IPS-NIHi11 (cell line): ENCODE measurements around the gene TAS1R3.

Experiments used
- DNase-seq: peaks from one replicate; pipeline ENCODE4 v3.0.0; 2012; ENCODE audit warnings: mixed read lengths, low spot score

TAS1R3 gene

GRCh38 chr1:1324084-1324523 lies 7.0 kb upstream of the TAS1R3 start:
- DNase-seq, result peak; percentile 53

DNA sequence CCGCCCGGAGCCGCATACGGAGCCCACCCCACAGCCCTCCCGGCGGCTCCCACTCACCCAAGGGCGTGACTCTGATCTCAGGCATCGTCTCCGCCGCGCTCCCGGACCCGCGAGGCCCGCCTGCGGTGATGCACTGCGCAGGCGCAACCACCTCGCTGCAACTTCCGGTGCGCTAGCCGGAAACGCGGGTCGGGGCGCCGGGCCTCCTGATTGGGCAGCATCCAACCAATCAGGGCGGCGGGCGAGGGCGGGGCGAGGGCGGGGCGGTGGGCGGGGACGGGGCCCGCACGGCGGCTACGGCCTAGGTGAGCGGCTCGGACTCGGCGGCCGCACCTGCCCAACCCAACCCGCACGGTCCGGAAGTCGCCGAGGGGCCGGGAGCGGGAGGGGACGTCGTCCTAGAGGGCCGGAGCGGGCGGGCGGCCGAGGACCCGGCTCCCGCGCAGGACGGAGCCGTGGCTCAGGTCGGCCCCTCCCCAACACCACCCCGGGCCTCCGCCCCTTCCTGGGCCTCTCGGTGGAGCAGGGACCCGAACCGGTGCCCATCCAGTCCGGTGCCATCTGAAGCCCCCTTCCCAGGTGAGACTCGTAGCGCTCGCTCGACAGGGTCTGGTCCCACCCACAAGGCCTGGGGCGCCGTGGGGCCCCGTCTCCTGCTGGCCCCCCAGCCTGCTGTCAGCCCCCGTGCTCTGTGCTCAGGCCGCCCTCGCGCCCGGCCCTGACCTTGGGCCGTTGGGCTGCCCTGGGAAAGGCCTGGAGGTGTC lies 6.4 kb upstream of the TAS1R3 start, which contains the start of the genes CPTP and INTS11:
CPTP (plus strand) TSS at position 279 of the 764 bp plus-strand sequence. CDS start 2,109 bp downstream, outside the sequence.
INTS11 (minus strand) TSS at position 137 of the 764 bp plus-strand sequence; CDS start at position 85, 52 bp downstream.
- peak; percentile 99 for DNase-seq

DNA sequence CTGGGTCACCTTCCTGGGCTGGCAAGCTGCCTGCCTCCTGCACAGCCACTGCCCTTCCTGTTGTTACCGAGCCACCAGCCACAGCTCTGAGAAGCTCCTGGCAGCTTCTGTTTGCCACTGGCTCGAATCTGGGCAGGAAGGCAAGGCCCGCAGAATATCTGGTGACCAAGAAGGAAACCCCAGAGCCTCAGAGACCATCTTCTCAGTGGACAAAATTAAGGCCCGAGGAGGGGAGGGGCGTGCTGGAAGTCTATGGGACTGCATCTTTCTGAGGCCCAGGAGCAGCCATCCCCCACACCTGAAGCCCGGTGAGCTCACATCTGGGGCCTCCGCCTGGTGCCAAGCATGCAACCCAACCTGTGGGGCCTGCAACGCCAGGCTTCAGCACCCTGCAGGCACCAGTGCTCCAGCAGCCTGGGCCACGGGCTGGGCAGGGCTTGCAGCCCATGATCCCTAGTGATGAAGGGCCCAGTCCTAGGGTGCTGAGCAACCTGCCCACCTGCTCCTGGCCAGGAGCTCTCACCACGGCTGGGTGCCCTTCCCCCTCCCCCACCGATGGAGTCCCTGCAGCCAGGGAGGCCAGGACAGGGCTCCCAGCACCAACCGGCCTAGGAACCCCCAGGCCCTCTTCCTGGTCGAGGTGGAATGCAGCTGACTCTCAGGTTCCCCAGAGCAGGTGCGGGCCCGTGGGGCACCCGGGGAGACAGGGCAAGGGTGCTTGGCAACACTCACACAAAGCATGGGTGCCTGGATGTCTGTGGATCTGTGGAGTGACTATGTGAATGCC lies 5.6 kb upstream of the TAS1R3 start:
- DNase-seq, result no peak

DNA sequence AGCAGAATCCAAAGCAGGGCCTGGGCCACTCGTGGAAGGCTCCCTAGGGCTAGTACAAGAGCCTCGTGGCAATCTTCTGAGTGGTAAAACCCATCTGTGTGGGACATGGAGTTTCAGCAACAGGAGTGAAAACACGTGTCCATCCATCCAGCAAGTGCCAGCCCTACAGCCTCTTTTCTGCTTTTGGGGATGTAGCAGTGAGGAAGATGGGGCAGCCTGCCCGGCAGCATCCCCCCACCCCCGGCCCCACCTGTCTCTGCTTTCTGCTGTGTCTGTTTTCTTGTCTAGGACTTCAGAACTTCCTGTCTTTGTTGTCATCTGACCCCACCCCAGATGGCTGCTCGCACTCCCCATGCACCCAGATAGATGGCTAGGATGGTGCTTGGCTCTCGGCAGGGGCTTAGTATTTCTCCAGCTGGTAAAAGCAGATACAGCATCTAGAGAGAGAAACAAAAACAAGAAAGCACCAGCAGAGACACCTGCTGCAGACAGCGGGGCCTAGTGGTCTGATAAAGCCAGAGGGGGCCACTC lies 4.9 kb upstream of the TAS1R3 start:
- no peak for DNase-seq

GRCh38 chr1:1327291-1327690 lies 3.8 kb upstream of the TAS1R3 start:
- DNase-seq, result no peak

DNA sequence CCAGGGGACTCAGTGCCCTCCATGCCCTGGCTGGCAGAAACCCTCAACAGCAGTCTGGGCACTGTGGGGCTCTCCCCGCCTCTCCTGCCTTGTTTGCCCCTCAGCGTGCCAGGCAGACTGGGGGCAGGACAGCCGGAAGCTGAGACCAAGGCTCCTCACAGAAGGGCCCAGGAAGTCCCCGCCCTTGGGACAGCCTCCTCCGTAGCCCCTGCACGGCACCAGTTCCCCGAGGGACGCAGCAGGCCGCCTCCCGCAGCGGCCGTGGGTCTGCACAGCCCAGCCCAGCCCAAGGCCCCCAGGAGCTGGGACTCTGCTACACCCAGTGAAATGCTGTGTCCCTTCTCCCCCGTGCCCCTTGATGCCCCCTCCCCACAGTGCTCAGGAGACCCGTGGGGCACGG lies 2.8 kb upstream of the TAS1R3 start:
- DNase-seq, result no peak

DNA sequence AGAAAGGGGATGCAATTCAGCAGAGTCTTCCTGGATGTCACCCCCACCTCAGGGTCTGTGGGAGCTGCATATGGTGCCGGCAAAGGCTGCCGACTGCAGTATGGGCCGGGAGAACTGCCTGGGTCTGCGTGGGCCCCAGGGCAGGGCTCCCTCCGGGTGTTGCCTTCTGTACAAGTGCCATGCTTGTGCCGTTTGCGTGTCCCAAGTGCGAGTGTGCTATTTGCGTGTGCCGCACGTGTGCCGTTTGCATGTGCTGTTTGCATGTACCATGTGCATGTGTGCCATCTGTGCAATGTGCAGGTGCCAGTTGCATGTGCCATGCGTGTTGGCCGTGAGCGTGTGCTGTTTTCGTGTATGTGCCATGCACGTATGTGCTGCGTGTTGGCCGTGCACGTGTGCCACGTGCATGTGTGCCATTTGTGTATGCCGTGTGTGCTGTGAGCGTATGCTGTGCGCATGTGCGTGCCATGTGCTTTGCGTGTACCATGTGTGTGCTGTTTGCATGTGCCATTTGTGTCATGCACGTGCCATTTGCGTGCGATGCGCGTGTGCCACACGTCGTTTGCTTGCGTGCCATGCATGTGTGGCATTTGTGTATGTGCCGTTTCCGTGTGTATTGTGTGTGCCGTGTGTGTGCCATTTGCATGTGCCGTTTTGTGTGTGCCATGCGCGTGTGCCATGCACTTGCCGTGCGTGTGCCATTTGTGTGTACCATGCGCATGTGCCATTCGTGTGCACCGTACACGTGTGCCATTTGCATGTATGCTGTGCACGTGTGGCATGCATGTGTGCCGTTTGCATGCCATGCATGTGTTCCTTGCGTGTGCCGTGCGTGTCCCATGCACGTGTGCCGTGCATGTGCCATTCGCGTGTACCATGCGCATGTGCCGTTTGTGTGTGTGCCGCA lies 1.5 kb upstream of the TAS1R3 start:
- no peak for DNase-seq

- no peak for DNase-seq
Measured at GRCh38 chr1:1330366-1331067, 563 bp upstream of the TAS1R3 start.

- no peak for DNase-seq
Measured at GRCh38 chr1:1332031-1332755, 1.1 kb downstream of the TAS1R3 start.

GRCh38 chr1:1332774-1333480 lies 1.8 kb downstream of the TAS1R3 start:
- DNase-seq, result no peak

DNA sequence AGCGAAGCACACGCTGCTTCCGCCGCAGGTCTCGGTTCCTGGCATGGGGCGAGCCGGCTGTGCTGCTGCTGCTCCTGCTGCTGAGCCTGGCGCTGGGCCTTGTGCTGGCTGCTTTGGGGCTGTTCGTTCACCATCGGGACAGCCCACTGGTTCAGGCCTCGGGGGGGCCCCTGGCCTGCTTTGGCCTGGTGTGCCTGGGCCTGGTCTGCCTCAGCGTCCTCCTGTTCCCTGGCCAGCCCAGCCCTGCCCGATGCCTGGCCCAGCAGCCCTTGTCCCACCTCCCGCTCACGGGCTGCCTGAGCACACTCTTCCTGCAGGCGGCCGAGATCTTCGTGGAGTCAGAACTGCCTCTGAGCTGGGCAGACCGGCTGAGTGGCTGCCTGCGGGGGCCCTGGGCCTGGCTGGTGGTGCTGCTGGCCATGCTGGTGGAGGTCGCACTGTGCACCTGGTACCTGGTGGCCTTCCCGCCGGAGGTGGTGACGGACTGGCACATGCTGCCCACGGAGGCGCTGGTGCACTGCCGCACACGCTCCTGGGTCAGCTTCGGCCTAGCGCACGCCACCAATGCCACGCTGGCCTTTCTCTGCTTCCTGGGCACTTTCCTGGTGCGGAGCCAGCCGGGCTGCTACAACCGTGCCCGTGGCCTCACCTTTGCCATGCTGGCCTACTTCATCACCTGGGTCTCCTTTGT lies 2.6 kb downstream of the TAS1R3 start:
- no peak for DNase-seq

- peak; percentile 96 for DNase-seq
Measured at GRCh38 chr1:1334835-1335234, 3.8 kb downstream of the TAS1R3 start.

DNA sequence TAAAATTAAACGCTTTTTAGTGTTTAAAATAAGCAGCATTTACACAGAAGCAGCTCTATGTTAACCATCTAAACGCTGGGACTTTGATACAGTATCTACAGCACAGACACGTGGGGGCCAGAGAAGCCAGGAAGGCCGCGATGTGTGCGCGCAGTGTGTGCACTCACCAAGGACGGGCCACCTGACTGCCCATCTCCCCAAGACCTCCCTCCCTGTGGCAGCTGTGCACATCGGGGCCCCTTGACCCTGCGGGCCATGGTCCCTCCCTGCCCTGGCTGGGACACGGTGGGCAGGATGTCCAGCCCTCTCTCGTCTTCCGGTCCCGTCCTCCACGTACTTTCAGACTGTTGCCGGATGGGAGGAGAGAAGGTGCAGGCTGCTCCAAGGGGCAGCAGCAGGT lies 4.2 kb downstream of the TAS1R3 start:
- no peak for DNase-seq

DNA sequence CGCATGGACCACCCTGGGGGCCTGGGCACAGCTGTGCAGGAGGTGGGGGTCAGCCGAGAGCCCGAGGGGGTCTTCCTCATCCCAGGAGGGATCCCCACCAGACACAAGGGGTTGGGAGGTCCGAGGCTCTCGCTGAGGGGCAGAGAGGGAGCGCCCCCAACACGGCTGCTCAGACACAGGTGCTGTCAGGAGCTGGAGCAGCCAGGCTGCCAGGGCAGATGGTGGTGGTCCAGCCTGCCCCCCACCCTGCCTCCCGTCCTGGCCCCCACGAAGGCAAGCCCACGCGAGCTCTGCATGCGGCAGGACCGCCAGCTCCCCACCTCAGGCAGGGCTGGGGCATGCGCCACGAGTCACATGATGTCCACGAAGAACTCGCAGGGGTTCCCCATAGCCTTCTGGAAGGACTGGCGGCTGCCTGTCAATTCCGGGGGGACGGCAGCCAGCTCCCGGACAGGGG lies 4.7 kb downstream of the TAS1R3 start:
- DNase-seq, result no peak

DNA sequence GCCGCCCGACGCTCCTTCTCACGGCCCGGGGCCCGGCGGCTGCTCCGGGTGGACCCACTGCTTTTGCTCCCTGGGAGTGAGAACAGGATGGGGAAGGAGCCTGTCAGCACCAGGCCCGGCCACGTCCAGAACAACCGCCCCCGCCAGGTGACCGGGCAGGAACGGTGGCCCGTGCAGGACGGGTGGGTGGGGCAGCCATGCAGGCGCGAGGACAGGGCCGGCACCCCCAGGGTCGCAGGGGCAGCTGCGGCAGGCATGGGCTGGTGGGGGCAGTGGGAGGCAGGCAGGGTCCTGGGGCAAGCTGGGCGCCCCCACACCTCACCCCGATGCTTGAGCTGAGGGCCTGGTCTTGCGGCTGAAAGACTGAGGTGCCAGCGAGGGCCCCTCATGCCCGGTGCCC lies 5.4 kb downstream of the TAS1R3 start:
- DNase-seq, result no peak

- DNase-seq, result no peak
Measured at GRCh38 chr1:1336931-1337792, 6.1 kb downstream of the TAS1R3 start.

DNA sequence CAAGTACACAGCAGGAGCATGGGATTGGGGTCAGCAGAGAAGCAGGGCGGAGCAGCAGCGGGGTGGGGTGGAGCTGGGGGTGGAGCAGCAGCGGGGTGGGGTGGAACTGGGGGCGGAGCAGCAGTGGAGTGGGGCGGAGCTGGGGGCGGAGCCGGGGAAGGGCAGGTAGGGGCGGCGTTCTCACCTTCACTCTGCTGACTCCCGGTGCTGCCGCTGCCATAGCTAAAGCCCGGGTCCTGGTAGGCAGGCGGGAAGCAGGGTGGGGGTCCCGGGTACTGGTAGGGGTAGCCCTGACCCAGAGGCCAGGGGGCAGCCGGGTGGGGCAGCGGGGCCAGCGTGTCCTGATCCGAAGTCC lies 6.7 kb downstream of the TAS1R3 start:
- DNase-seq, result peak; percentile 97

DNA sequence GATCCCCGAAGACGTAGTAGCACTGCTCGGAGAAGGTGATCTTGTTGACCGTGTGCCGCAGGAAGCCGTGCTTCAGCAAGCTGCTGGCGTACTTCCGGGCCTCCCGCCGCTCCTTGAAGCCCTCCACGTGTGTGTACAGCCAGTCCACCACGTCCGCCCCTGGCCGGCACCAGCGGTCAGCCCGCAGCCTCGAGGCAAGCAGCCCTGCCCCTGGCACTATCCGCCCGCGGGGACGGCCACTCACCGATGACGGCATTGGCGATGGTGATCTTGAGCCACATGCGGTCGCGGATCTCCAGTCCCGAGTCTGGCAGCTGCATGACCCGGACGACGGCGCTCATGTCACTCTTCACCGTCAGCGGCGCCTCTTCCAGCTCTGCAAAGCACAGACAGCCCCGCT lies 7.2 kb downstream of the TAS1R3 start:
- no peak for DNase-seq
